DOHH2 (cell line): Measurements from ENCODE around the gene MYL4.

ENCODE experiments used
- H3F3A ChIP-seq: fragments of 200-600 bp; sonication (generic), shearing (Covaris generic); 2 replicates; pipeline ENCODE4 v1.6.0; 2016; ENCODE audit warnings: antibody characterized with exemption, mild to moderate bottlenecking; ENCODE audit not compliant: control insufficient read depth, insufficient read depth
- H3K27ac ChIP-seq: fragments of 200-600 bp; sonication (generic); 2 replicates; pipeline ENCODE4 v1.5.1; 2014; ENCODE audit warnings: low read depth, mild to moderate bottlenecking, low read length, moderate library complexity
- H3K27me3 ChIP-seq: fragments of 200-600 bp; sonication (generic); 2 replicates; pipeline ENCODE4 v1.6.1; 2014; ENCODE audit warnings: mild to moderate bottlenecking, low read length, mixed read lengths; ENCODE audit not compliant: control insufficient read depth
- H3K36me3 ChIP-seq: fragments of 200-600 bp; sonication (generic); 2 replicates; pipeline ENCODE4 v1.6.1; 2014; ENCODE audit warnings: mild to moderate bottlenecking, low read length, moderate library complexity, mixed read lengths; ENCODE audit not compliant: control insufficient read depth
- H3K4me1 ChIP-seq: fragments of 200-600 bp; sonication (generic); 2 replicates; pipeline ENCODE4 v1.6.1; 2014; ENCODE audit warnings: mild to moderate bottlenecking, low read length, mixed read lengths; ENCODE audit not compliant: control insufficient read depth
- H3K4me2 ChIP-seq: fragments of 200-600 bp; sonication (generic); 2 replicates; pipeline ENCODE4 v1.6.0; 2014; ENCODE audit warnings: mild to moderate bottlenecking, low read length, moderate library complexity
- H3K4me3 ChIP-seq: fragments of 200-600 bp; sonication (generic); 2 replicates; pipeline ENCODE4 v1.5.1; 2014; ENCODE audit warnings: mild to moderate bottlenecking, low read length, mixed read lengths
- H3K79me2 ChIP-seq: fragments of 200-600 bp; sonication (generic); 2 replicates; pipeline ENCODE4 v1.6.1; 2014; ENCODE audit warnings: mild to moderate bottlenecking, low read length, mixed read lengths; ENCODE audit not compliant: control insufficient read depth
- H3K9me2 ChIP-seq: fragments of 200-600 bp; sonication (generic); replicated peaks from 2 replicates; pipeline ENCODE4 v1.6.1; 2014; ENCODE audit warnings: mild to moderate bottlenecking, low read length, mixed read lengths; ENCODE audit not compliant: control insufficient read depth
- H3K9me3 ChIP-seq: fragments of 200-600 bp; sonication (generic); 2 replicates; pipeline ENCODE4 v1.6.1; 2014; ENCODE audit warnings: antibody characterized with exemption, low read length, mixed read lengths; ENCODE audit not compliant: control insufficient read depth, insufficient read depth
- H4K20me1 ChIP-seq: fragments of 200-600 bp; sonication (generic); 2 replicates; pipeline ENCODE4 v1.6.0; 2014; ENCODE audit warnings: low read depth, mild to moderate bottlenecking, antibody characterized with exemption, low read length, moderate library complexity; ENCODE audit not compliant: control insufficient read depth, insufficient read depth
- EZH2phosphoT487 ChIP-seq: fragments of 200-600 bp; sonication (generic); IDR thresholded peaks from 2 replicates; pipeline ENCODE4 v1.6.1; 2017; ENCODE audit warnings: borderline replicate concordance, mild to moderate bottlenecking, antibody characterized with exemption, low read length, moderate library complexity, mixed read lengths
- TF ChIP-seq, protein P1 (sequence below): fragments of 200-600 bp; sonication (generic); IDR thresholded peaks from one replicate; pipeline ENCODE4 v1.5.1; 2014; ENCODE audit warnings: antibody characterized with exemption, mild to moderate bottlenecking, low read depth, low read length; ENCODE audit not compliant: poor library complexity, severe bottlenecking

The MYL4 gene

GRCh38 chr17:47200325-47200664 lies 8.9 kb upstream of the MYL4 start:
- Histone ChIP-seq H3K79me2 (no peaks in the 10 kb centered on the region), H3K27me3 (no peaks in the 10 kb centered on the region), H3K36me3 (peaks cover 2% of the 10 kb centered on the region; the same call in 1 of the 2 replicates), H3K9me2 (no peaks in the 10 kb centered on the region), H3F3A (peaks cover 10% of the 10 kb centered on the region; the same call in 1 of the 2 replicates), H3K4me3 (peak overlapping the region; percentile 69), H3K27ac (peak overlapping the region; percentile 89), H3K4me2 (peak overlapping the region; percentile 88), H3K4me1 (peaks cover 57% of the 10 kb centered on the region), H4K20me1 (no peaks in the 10 kb centered on the region), H3K9me3 (no peaks in the 10 kb centered on the region)
- no peak for TF ChIP-seq EZH2phosphoT487
- TF ChIP-seq, protein P1, sequence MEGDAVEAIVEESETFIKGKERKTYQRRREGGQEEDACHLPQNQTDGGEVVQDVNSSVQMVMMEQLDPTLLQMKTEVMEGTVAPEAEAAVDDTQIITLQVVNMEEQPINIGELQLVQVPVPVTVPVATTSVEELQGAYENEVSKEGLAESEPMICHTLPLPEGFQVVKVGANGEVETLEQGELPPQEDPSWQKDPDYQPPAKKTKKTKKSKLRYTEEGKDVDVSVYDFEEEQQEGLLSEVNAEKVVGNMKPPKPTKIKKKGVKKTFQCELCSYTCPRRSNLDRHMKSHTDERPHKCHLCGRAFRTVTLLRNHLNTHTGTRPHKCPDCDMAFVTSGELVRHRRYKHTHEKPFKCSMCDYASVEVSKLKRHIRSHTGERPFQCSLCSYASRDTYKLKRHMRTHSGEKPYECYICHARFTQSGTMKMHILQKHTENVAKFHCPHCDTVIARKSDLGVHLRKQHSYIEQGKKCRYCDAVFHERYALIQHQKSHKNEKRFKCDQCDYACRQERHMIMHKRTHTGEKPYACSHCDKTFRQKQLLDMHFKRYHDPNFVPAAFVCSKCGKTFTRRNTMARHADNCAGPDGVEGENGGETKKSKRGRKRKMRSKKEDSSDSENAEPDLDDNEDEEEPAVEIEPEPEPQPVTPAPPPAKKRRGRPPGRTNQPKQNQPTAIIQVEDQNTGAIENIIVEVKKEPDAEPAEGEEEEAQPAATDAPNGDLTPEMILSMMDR, result no peak

DNA sequence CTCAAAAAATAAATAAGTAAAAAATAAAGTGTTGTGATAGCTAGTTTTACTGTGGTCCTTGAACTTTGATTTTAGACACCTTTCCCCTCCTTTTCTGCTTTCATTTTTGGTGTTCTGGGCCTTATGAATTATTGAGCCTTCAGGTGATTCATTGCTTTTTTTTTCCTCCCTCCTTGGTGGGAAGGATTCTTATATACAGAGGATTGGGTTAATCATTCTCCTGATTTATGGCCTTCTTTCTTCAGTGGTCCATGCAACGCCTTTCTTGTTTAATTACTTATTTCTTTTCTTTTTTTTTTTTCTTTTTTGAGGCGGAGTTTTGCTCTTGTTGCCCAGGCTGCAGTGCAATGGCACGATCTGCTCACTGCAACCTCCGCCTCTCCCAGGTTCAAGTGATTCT lies 8.0 kb upstream of the MYL4 start:
- H3K27ac ChIP-seq, result peak overlapping the region; percentile 89; the same call in 1 of the 2 replicates
- TF ChIP-seq, protein P1, result no peak
- TF ChIP-seq EZH2phosphoT487, result no peak
- H3K9me2 ChIP-seq, result no peaks in the 10 kb centered on the region
- no peaks in the 10 kb centered on the region for H3K79me2 ChIP-seq
- peaks cover 66% of the 10 kb centered on the region for H3K4me1 ChIP-seq
- peaks cover 3% of the 10 kb centered on the region; the same call in 1 of the 2 replicates for H3K36me3 ChIP-seq
- H3K4me2 ChIP-seq, result peak overlapping the region; percentile 88
- H3F3A ChIP-seq, result peaks cover 13% of the 10 kb centered on the region; the same call in 1 of the 2 replicates
- H3K27me3 ChIP-seq, result no peaks in the 10 kb centered on the region
- no peaks in the 10 kb centered on the region for H3K9me3 ChIP-seq
- H4K20me1 ChIP-seq, result no peaks in the 10 kb centered on the region
- H3K4me3 ChIP-seq, result no peak overlapping the region

DNA sequence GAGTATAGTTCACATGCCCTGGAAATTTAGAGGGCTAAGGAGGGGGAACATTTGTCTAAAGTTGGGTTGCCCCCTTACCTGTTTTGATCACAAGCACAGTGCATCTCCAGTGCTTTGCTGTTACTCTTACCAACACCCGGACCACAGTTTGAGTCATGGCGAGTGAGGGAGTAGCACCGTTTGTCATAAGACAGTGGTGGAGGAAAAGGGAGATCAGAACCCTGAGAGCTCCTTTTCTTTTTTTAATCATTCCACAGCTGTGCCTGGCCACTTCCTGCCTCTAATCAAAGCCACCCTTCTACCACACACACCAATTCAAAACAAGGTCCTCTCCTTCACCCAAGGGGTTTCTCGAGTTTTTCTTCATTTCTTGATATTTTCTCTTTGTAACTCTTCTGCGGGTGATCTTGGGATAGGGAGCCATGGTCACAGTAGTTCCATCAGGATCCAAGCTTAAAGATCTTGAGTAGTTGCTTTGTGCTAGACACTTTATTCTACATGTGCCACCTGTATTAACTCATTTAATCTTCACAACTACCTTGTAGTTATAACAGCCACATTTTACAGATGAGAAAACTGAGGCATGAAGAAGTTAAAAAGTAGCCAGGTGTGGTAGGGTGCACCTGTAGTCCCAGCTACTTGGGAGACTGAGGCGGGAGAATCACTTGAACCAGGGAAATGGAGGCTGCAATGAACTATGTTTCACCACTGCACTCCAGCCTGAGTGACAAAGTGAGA lies 5.0 kb upstream of the MYL4 start:
- Histone ChIP-seq H4K20me1 (no peaks in the 10 kb centered on the region), H3K4me2 (peak overlapping the region; percentile 77), H3K4me1 (peaks cover 87% of the 10 kb centered on the region), H3K4me3 (peak overlapping the region; percentile 60), H3K9me2 (no peaks in the 10 kb centered on the region), H3K27ac (peak overlapping the region; percentile 76), H3K9me3 (no peaks in the 10 kb centered on the region), H3K27me3 (no peaks in the 10 kb centered on the region), H3F3A (peaks cover 32% of the 10 kb centered on the region; the same call in 1 of the 2 replicates), H3K79me2 (no peaks in the 10 kb centered on the region), H3K36me3 (peaks cover 3% of the 10 kb centered on the region; the same call in 1 of the 2 replicates)
- TF ChIP-seq EZH2phosphoT487, result no peak
- TF ChIP-seq, protein P1, result no peak
